Panc1 (cell line): ENCODE measurements around the gene DDAH2. TPM values are rescaled to one million over a fixed set of nuclear protein-coding genes. Genes with fewer than 3 reads are reported as not detected.
A peak's percentile ranks its signal among the peaks of the same experiment; 100 is the strongest.

ENCODE experiments used
- ATAC-seq: fragments of 200-7000 bp; cut with Tn5 transposase; 2 replicates; pipeline ENCODE4 v1.9.1; 2020; ENCODE audit warnings: mild to moderate bottlenecking, moderate library complexity
- BruUV-seq: library from RNA; stranded (reverse); fragments of 400-500 nt; replicated peaks from 2 replicates; lab custom pipeline; 2021; lab: Mats Ljungman, UMichigan
- CTCF ChIA-PET: fragments of 300-600 bp; sonication (Branson Sonifier 250); formaldehyde crosslinking; loops from one replicate; lab custom pipeline; 2022; ENCODE audit warnings: antibody characterized with exemption; lab: Charles Lee
- POLR2A ChIA-PET: fragments of 300-600 bp; sonication (Branson Sonifier 250); formaldehyde crosslinking; loops from one replicate; lab custom pipeline; 2022; ENCODE audit warnings: antibody characterized with exemption; lab: Charles Lee
- DNase-seq: peaks from one replicate; pipeline ENCODE4 v3.0.0-alpha.2; 2010; ENCODE audit warnings: low read depth, low spot score
- H3K27ac ChIP-seq: 2 replicates; pipeline ENCODE4 v1.5.1; 2011; ENCODE audit warnings: mild to moderate bottlenecking, low read length, inconsistent platforms
- H3K27me3 ChIP-seq: fragments of 200-500 bp; sonication (Bioruptor generic); 2 replicates; pipeline ENCODE4 v1.6.0; 2014; ENCODE audit warnings: low read length, inconsistent platforms; ENCODE audit not compliant: control insufficient read depth, insufficient read depth
- H3K36me3 ChIP-seq: fragments of 200-500 bp; sonication (Bioruptor generic); 2 replicates; pipeline ENCODE4 v1.5.1; 2014; ENCODE audit warnings: inconsistent platforms, mild to moderate bottlenecking, low read length, moderate library complexity; ENCODE audit not compliant: control insufficient read depth, insufficient read depth
- H3K4me1 ChIP-seq: 2 replicates; pipeline ENCODE4 v1.5.1; 2011; ENCODE audit warnings: inconsistent platforms, mild to moderate bottlenecking, low read length, moderate library complexity; ENCODE audit not compliant: control insufficient read depth, insufficient read depth
- H3K4me3 ChIP-seq, 2 experiments: 2 replicates each; pipeline ENCODE4 v1.5.1; 2011 to 2012; ENCODE audit warnings: low read depth in 2 of 2, low read length in 2 of 2, mild to moderate bottlenecking in 2 of 2, inconsistent platforms in 1 of 2, moderate library complexity in 1 of 2
- H3K9me3 ChIP-seq: fragments of 200-500 bp; sonication (Bioruptor generic); 2 replicates; pipeline ENCODE4 v1.5.1; 2014; ENCODE audit warnings: low read depth, mild to moderate bottlenecking, inconsistent platforms, low read length, moderate library complexity; ENCODE audit not compliant: control insufficient read depth, insufficient read depth
- CTCF ChIP-seq: fragments of 450-650 bp; IDR thresholded peaks from 2 replicates; pipeline ENCODE4 v1.5.1; 2017; ENCODE audit warnings: mild to moderate bottlenecking
- POLR2AphosphoS5 ChIP-seq: IDR thresholded peaks from 2 replicates; pipeline ENCODE4 v1.6.1; 2012; ENCODE audit warnings: mild to moderate bottlenecking, low read depth, low read length, moderate library complexity
- REST ChIP-seq, 2 experiments: IDR thresholded peaks; 2 replicates each; pipeline ENCODE4 v1.6.1; 2011 to 2012; ENCODE audit warnings: low read depth in 2 of 2, control low read depth in 1 of 2, low read length in 1 of 2, mild to moderate bottlenecking in 1 of 2, moderate library complexity in 1 of 2; ENCODE audit not compliant: insufficient read depth in 1 of 2
- SIN3A ChIP-seq: IDR thresholded peaks from 2 replicates; pipeline ENCODE4 v1.6.1; 2012; ENCODE audit warnings: low read depth, mild to moderate bottlenecking, low read length, moderate library complexity, borderline replicate concordance; ENCODE audit not compliant: insufficient read depth
- in situ Hi-C: cut with HindIII; loops from 2 replicates; pipeline ENCODE4 v1.10.0; 2016; ENCODE audit warnings: low sequenced_read_pairs, low pct_unique_long_range_greater_than_20kb
- intact Hi-C: fragments of 100-400 bp; cut with micrococcal nuclease; formaldehyde crosslinking; loops from one replicate; pipeline ENCODE4 v1.10.0; 2022; ENCODE audit not compliant: unreplicated experiment
- total RNA-seq: library from RNA; stranded (reverse); gene quantifications from one replicate; pipeline ENCODE4 v1.2.1, GENCODE V29; 2021; ENCODE audit not compliant: unreplicated experiment

The DDAH2 gene
- total RNA-seq, 1 experiment from 2014 or later: 104 TPM

DNA sequence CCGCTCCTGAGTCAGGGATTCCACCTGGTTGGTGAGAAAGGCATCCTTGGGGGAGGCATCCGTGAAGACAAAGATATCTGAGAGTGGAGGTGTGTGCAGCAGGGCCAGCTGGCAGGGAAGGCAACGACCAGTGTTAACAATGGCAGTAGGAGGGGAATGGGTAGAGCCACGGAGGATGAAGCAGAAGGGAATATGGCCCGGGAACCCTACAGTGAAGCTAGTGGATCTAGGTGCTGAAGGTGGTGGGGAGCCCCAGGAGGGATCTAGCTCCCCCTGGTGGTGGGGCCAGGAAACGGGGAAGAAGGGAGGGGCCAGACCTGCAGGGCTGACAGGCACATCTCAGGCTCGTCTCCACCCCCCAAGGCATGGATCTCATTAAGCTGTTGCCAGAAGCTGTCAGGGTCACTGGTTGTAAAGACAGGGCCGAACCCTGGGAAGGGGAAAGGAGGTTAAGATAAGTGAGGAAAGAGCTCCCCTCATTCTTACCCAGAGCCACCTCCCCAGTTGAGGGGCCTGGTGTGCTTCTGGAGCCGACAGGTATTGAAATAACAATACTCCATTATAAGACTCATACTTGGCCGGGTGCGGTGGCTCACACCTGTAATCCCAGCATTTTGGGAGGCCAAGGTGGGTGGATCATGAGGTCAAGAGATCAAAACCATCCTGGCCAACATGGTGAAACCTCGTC lies 40.7 kb upstream of the DDAH2 start:
- BruUV-seq: no TSS peak
- no peak for DNase-seq
- intact Hi-C loops: loop anchor here (5.0 to 10.0 kb wide), 2 partner anchors 55 to 88 kb away; partner anchors contain the start of genes HSPA1B and LY6G5C

More for the DNA sequence above, 40.7 kb upstream of the DDAH2 start:
- TF ChIP-seq CTCF (peak; percentile 94), SIN3A (no peak), REST (IDR thresholded peaks at IDR 0.05; ENCODE audit: insufficient read depth in 1 of 2, low read depth in 2 of 2, low read length in 1 of 2) (no peak), POLR2AphosphoS5 (no peak)
- no peaks in the 10 kb centered on the region for H3K36me3 ChIP-seq
- no peaks in the 10 kb centered on the region for H3K27me3 ChIP-seq
- ChIA-PET POLR2A (interaction anchor here (0.9 kb wide), 1 partner anchor 283 kb away, joined by 5 read pairs; no protein-coding TSS in a partner anchor), CTCF (interaction anchor here (0.6 to 1.4 kb wide), 7 partner anchors 31 to 223 kb away, joined by 3 to 7 read pairs (median 3); partner anchors contain the start of gene ATP6V1G2)
- no peak overlapping the region for H3K27ac ChIP-seq
- in situ Hi-C loops: no loop called here
- peak; percentile 82 for ATAC-seq
- no peaks in the 10 kb centered on the region for H3K9me3 ChIP-seq
- H3K4me3 ChIP-seq: no peak overlapping the region
- no peaks in the 10 kb centered on the region for H3K4me1 ChIP-seq
